Motor neuron (in vitro differentiated cells): ENCODE results near the gene KLHL41. TPM values are rescaled to one million over a fixed set of nuclear protein-coding genes. Genes with fewer than 3 reads are reported as not detected.
"Not testable (repeated sequence)": the region's sequence is repeated elsewhere in the genome, so short reads cannot be mapped to it uniquely, and the experiment has no call there.

ENCODE experiments used
- ATAC-seq, 8 experiments: fragments of 200-7000 bp; cut with Tn5 transposase; replicated peaks in 6 of 8; 2 replicates each; pipeline ENCODE4 v1.8.0; 2021; ENCODE audit warnings: mild to moderate bottlenecking in 8 of 8, moderate library complexity in 8 of 8
- H3K27ac ChIP-seq, 2 donors: fragments of 250-450 bp; sonication (Bioruptor Pico); 2 replicates each; pipeline ENCODE4 v1.9.0; 2021; ENCODE audit warnings: antibody characterized with exemption in 2 of 2, mild to moderate bottlenecking in 2 of 2, moderate library complexity in 1 of 2
- H3K4me1 ChIP-seq, 2 donors: fragments of 250-450 bp; sonication (Bioruptor Pico); replicated peaks in 1 of 2; 2 replicates each; pipeline ENCODE4 v1.6.1; 2021; ENCODE audit warnings: antibody characterized with exemption in 2 of 2, mild to moderate bottlenecking in 2 of 2, moderate library complexity in 1 of 2
- H3K4me3 ChIP-seq, 5 donors: fragments of 250-450 bp; sonication (Bioruptor Pico); 2 replicates each; pipeline ENCODE4 v1.9.0; 2021; ENCODE audit warnings: antibody characterized with exemption in 5 of 5, mild to moderate bottlenecking in 5 of 5, moderate library complexity in 4 of 5
- WGBS, 10 experiments: fragments of 450-650 bp; shearing (Covaris generic); methylation state at CpG; one replicate each; pipeline ENCODE4 v1.0.0; 2022; 5-methylcytosine and 5-hydroxymethylcytosine counted together
- in situ Hi-C, 9 experiments: fragments of 400-800 bp; cut with MboI; loops; one replicate each; pipeline ENCODE4 v1.15.0; 2021; ENCODE audit warnings: low sequenced_read_pairs in 9 of 9, low pct_unique_long_range_greater_than_20kb in 2 of 9; ENCODE audit not compliant: unreplicated experiment in 9 of 9
- total RNA-seq, 8 experiments: library from RNA; unstranded; fragments of 300-600 nt; gene quantifications; 2 replicates each; pipeline versions ENCODE4 v1.2.3 to v1.2.4, GENCODE V29; 2022

KLHL41 gene
- total RNA-seq, 8 experiments from 2014 or later, result 0.31 to 3.0 (median 0.61) TPM

- H3K4me3 ChIP-seq, H3K4me1 ChIP-seq, in situ Hi-C loops, H3K27ac ChIP-seq, ATAC-seq: not testable (repeated sequence)
- 86 to 100% (median 100%) methylated on average over 2 to 5 of the region's 5 CpGs; no CpG with 5 or more reads in 2 of the 10 experiments for WGBS, 10 experiments
These were observed 52.6 kb downstream of the KLHL41 start for GRCh38 chr2:169562084-169562483.

DNA sequence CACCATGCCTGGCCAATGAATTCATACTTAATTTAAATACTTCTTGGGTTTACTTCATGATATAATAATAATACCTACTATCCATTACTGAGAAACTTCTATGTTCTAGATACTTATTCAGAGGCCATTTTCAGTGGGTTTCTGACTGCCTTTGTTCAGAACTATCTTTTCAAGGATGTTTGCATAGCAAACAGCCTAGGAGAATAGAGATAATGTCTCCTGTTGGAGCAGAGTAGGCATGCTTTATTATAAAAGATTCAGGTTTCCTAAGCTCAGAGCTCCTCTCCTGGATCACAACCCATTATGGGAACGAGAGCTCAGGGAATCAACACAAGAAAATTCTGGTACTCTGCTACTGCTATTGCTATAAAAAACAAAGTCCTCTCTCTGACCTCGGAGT, 53.0 kb downstream of the KLHL41 start:
- no peak overlapping the region for H3K27ac ChIP-seq
- WGBS, 10 experiments, result 89 to 100% (median 94%) methylated on average over 1 to 2 of the region's 2 CpGs; no CpG with 5 or more reads in 5 of the 10 experiments
- in situ Hi-C loops, result no loop called here
- no peak overlapping the region for H3K4me3 ChIP-seq
- ATAC-seq, result no peak
- H3K4me1 ChIP-seq, result no peaks in the 10 kb centered on the region

- Histone ChIP-seq H3K4me3 (no peak overlapping the region), H3K27ac (no peak overlapping the region), H3K4me1 (peaks cover 0 to 11% of the 10 kb centered on the region in 2 donors)
- 83 to 100% (median 97%) methylated on average over 1 of the region's 1 CpG; no CpG with 5 or more reads in 2 of the 10 experiments for WGBS, 10 experiments
- no peak for ATAC-seq
- in situ Hi-C loops, result no loop called here
These were observed 56.2 kb downstream of the KLHL41 start for GRCh38 chr2:169565686-169566085.

- Histone ChIP-seq H3K4me1 (peaks cover 3 to 27% of the 10 kb centered on the region in 2 donors), H3K27ac (no peak overlapping the region), H3K4me3 (no peak overlapping the region)
- in situ Hi-C loops, result no loop called here
- ATAC-seq, result no peak
- WGBS, 10 experiments, result 80 to 100% (median 90%) methylated on average over 2 of the region's 2 CpGs; no CpG with 5 or more reads in 5 of the 10 experiments
These were observed 60.4 kb downstream of the KLHL41 start for GRCh38 chr2:169569948-169570347.

- H3K4me3 ChIP-seq, in situ Hi-C loops, ATAC-seq, H3K27ac ChIP-seq: not testable (repeated sequence)
- WGBS, 10 experiments, result 80 to 100% (median 92%) methylated on average over 1 to 3 of the region's 4 CpGs; no CpG with 5 or more reads in 2 of the 10 experiments
- H3K4me1 ChIP-seq, result peaks cover 3 to 27% of the 10 kb centered on the region in 2 donors
These were observed 61.2 kb downstream of the KLHL41 start for GRCh38 chr2:169570752-169571151.

GRCh38 chr2:169571571-169571970, 62.1 kb downstream of the KLHL41 start:
- in situ Hi-C loops, result no loop called here
- ATAC-seq, result no peak
- 40 to 100% (median 87%) methylated on average over 1 to 3 of the region's 3 CpGs for whole genome bisulfite sequencing, 10 experiments
- H3K4me1 ChIP-seq, result peaks cover 3 to 27% of the 10 kb centered on the region in 2 donors
- H3K27ac ChIP-seq, result no peak overlapping the region
- H3K4me3 ChIP-seq, result no peak overlapping the region

- peak overlapping the region in 2 of 5 donors; percentile 41 to 63 for H3K4me3 ChIP-seq
These were observed 62.7 kb downstream of the KLHL41 start for GRCh38 chr2:169572189-169572588.

DNA sequence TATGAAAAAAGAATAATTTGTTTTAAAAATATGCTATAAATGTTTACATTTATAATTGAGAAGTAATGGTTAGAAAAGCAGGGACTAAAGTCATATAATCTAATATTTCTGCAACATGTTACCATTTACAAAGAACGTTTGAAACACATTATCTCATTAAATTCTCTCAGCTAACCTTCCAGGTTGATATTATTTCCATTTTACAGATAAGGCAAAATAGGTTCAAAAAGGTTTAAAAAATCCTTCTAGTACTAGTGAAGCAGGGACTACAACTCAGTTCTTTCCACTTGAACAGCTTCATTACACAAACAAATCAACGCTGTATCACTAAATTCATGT, 63.3 kb downstream of the KLHL41 start:
- peak overlapping the region in 1 of 2 donors; percentile 28 for H3K27ac ChIP-seq

More at GRCh38 chr2:169572189-169572588, 62.7 kb downstream of the KLHL41 start:
- in situ Hi-C loops, result no loop called here
- WGBS, 10 experiments, result 13 to 50% (median 33%) methylated on average over 1 of the region's 1 CpG; no CpG with 5 or more reads in 1 of the 10 experiments
- H3K4me1 ChIP-seq, result peaks cover 3 to 27% of the 10 kb centered on the region in 2 donors
- no peak for ATAC-seq
- no peak overlapping the region for H3K27ac ChIP-seq

GRCh38 chr2:169573160-169573973, 63.9 kb downstream of the KLHL41 start, which contains the start of gene FASTKD1:
FASTKD1 (minus strand) TSS chr2:169573865; CDS start chr2:169572029, 1,836 bp downstream.
- Histone ChIP-seq H3K4me3 (peak within 1 kb of the TSS; percentile 41 to 70 (median 52)), H3K27ac (peak within 1 kb of the TSS in 1 of 2 donors; percentile 28), H3K4me1 (peaks cover 3 to 27% of the 10 kb centered on the region in 2 donors)
- peak; percentile 98 to 100 (median 100) for ATAC-seq
- in situ Hi-C loops, result no loop called here
- 0 to 2% (median 0%) methylated on average over 1 to 24 of the region's 33 CpGs; no CpG with 5 or more reads in 1 of the 10 experiments for WGBS, 10 experiments

More for the DNA sequence above, 63.3 kb downstream of the KLHL41 start:
- H3K4me1 ChIP-seq, result peaks cover 3 to 27% of the 10 kb centered on the region in 2 donors
- no peak for ATAC-seq
- 0 to 17% (median 0%) methylated on average over 1 to 2 of the region's 2 CpGs for WGBS, 10 experiments
- in situ Hi-C loops, result no loop called here
- H3K4me3 ChIP-seq, result peak overlapping the region; percentile 41 to 70 (median 52)

GRCh38 chr2:169573974-169574299, 64.4 kb downstream of the KLHL41 start:
- ATAC-seq, result no peak
- H3K4me1 ChIP-seq, result peaks cover 3 to 27% of the 10 kb centered on the region in 2 donors
- H3K4me3 ChIP-seq, result peak overlapping the region in 4 of 5 donors; percentile 41 to 70 (median 58)
- no peak overlapping the region for H3K27ac ChIP-seq
- in situ Hi-C loops, result no loop called here
- WGBS, 10 experiments, result 7 to 69% (median 43%) methylated on average over 2 to 6 of the region's 6 CpGs; no CpG with 5 or more reads in 1 of the 10 experiments

DNA sequence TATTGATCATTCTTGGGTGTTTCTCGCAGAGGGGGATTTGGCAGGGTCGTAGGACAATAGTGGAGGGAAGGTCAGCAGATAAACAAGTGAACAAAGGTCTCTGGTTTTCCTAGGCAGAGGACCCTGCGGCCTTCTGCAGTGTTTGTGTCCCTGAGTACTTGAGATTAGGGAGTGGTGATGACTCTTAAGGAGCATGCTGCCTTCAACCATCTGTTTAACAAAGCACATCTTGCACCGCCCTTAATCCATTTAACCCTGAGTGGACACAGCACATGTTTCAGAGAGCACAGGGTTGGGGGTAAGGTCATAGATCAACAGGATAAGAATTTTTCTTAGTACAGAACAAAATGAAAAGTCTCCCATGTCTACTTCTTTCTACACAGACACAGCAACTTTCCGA, 65.0 kb downstream of the KLHL41 start:
- in situ Hi-C loops, H3K4me3 ChIP-seq, H3K27ac ChIP-seq, ATAC-seq: not testable (repeated sequence)
- 50 to 70% (median 70%) methylated on average over 2 of the region's 5 CpGs; no CpG with 5 or more reads in 7 of the 10 experiments for WGBS, 10 experiments
- peaks cover 3 to 27% of the 10 kb centered on the region in 2 donors for H3K4me1 ChIP-seq

- no CpG with 5 or more reads among the region's 36 CpGs for WGBS, 10 experiments
- ATAC-seq, H3K27ac ChIP-seq, H3K4me3 ChIP-seq, in situ Hi-C loops: not testable (repeated sequence)
- peaks cover 3 to 20% of the 10 kb centered on the region in 2 donors for H3K4me1 ChIP-seq
These were observed 65.8 kb downstream of the KLHL41 start for GRCh38 chr2:169575264-169575663.
